GM18505 (cell line): ENCODE data around the gene CCM2L.

Experiments used
- ATAC-seq: cut with Tn5 transposase; IDR thresholded peaks from one replicate; pipeline ENCODE4 v1.9.1; 2021; ENCODE audit not compliant: unreplicated experiment
- POLR2A ChIP-seq: IDR thresholded peaks from 4 replicates; pipeline ENCODE4 v1.6.1; 2011; ENCODE audit warnings: borderline replicate concordance; ENCODE audit not compliant: insufficient read depth, insufficient read length; ENCODE audit errors: extremely low read depth

CCM2L gene

GRCh38 chr20:31987744-31988143 is 22.5 kb upstream of the CCM2L start:
- TF ChIP-seq POLR2A = no peak
- ATAC-seq = no peak

GRCh38 chr20:31988430-31989015 is 21.7 kb upstream of the CCM2L start:
- TF ChIP-seq POLR2A = no peak
- no peak for ATAC-seq

GRCh38 chr20:31989030-31989645 is 21.1 kb upstream of the CCM2L start:
- no peak for TF ChIP-seq POLR2A
- no peak for ATAC-seq

- ATAC-seq = no peak
- no peak for TF ChIP-seq POLR2A
Observed at GRCh38 chr20:31990641-31991338, 19.4 kb upstream of the CCM2L start.

- ATAC-seq = no peak
- TF ChIP-seq POLR2A = no peak
Observed at GRCh38 chr20:31991339-31991705, 18.9 kb upstream of the CCM2L start.

GRCh38 chr20:31992086-31992485 is 18.2 kb upstream of the CCM2L start:
- TF ChIP-seq POLR2A = no peak

GRCh38 chr20:31996996-31997395 is 13.2 kb upstream of the CCM2L start:
- TF ChIP-seq POLR2A = no peak
- ATAC-seq = no peak

More at GRCh38 chr20:31992086-31992485, 18.2 kb upstream of the CCM2L start:
- ATAC-seq = no peak

GRCh38 chr20:31998246-31998645 is 12.0 kb upstream of the CCM2L start:
- no peak for TF ChIP-seq POLR2A
- ATAC-seq = no peak

- no peak for ATAC-seq
- no peak for TF ChIP-seq POLR2A
Observed at GRCh38 chr20:32003325-32003724, 6.9 kb upstream of the CCM2L start.

- no peak for TF ChIP-seq POLR2A
- ATAC-seq = no peak
Observed at GRCh38 chr20:32004963-32005362, 5.3 kb upstream of the CCM2L start.

- no peak for TF ChIP-seq POLR2A
- ATAC-seq = no peak
Observed at GRCh38 chr20:32006053-32006452, 4.2 kb upstream of the CCM2L start.

GRCh38 chr20:32006841-32007786 is 3.1 kb upstream of the CCM2L start:
- ATAC-seq = no peak
- TF ChIP-seq POLR2A = no peak

- no peak for ATAC-seq
- no peak for TF ChIP-seq POLR2A
Observed at GRCh38 chr20:32007787-32008616, 2.2 kb upstream of the CCM2L start.

- no peak for ATAC-seq
- TF ChIP-seq POLR2A = no peak
Observed at GRCh38 chr20:32009564-32009963, 674 bp upstream of the CCM2L start.
